Testis (tissue), 3 donors: Measurements from ENCODE around the gene DFFA. TPM values are rescaled to one million over a fixed set of nuclear protein-coding genes. Genes with fewer than 3 reads are reported as not detected.

Experiments used
- DNase-seq: peaks from one replicate; pipeline ENCODE4 v3.0.0-alpha.2; 2019
- H3K27ac ChIP-seq, 2 donors: fragments of 200-600 bp; sonication (generic); one replicate each; pipeline ENCODE4 v1.5.1; 2019
- H3K27me3 ChIP-seq: fragments of 200-600 bp; sonication (generic); one replicate; pipeline ENCODE4 v1.5.1; 2019
- H3K36me3 ChIP-seq: fragments of 200-600 bp; sonication (generic); one replicate; pipeline ENCODE4 v1.5.1; 2017; ENCODE audit warnings: low read depth; ENCODE audit errors: missing control alignments
- H3K4me1 ChIP-seq: fragments of 200-600 bp; sonication (generic); one replicate; pipeline ENCODE4 v1.5.1; 2019
- H3K4me3 ChIP-seq, 2 donors: fragments of 200-600 bp; sonication (generic); one replicate each; pipeline ENCODE4 v1.5.1; 2017 to 2019
- H3K9me3 ChIP-seq: fragments of 200-600 bp; sonication (generic); one replicate; pipeline ENCODE4 v1.5.1; 2017
- CTCF ChIP-seq, 3 experiments: fragments of 450-650 bp in 2 of 3; fragments of 200-600 bp in 1 of 3; sonication (generic) in 1 of 3; IDR thresholded peaks; one replicate each; pipeline ENCODE4 v1.5.1; 2016 to 2019; ENCODE audit warnings: antibody characterized with exemption in 3 of 3, mild to moderate bottlenecking in 2 of 3, moderate library complexity in 1 of 3
- POLR2A ChIP-seq: fragments of 450-650 bp; IDR thresholded peaks from one replicate; pipeline ENCODE4 v1.6.1; 2017; ENCODE audit warnings: antibody characterized with exemption, mild to moderate bottlenecking, moderate library complexity
- WGBS, 2 donors: methylation state at CpG; one replicate each; pipeline ENCODE4 v1.1.5; 2018; 5-methylcytosine and 5-hydroxymethylcytosine counted together
- intact Hi-C: fragments of 100-400 bp; cut with DNase I; formaldehyde crosslinking; loops from one replicate; pipeline ENCODE4 v1.15.1; 2023; ENCODE audit warnings: low total_unique reads
- polyA plus RNA-seq: library from polyadenylated mRNA; stranded (reverse); fragments of 350-450 nt; fragmentation: Illumina TruSeq; extraction: RNeasy Lipid Tissue Mini Kit (QIAGEN cat#74804); gene quantifications from one replicate; pipeline ENCODE4 v1.2.3, GENCODE V29; 2014; ENCODE audit warnings: low read depth, low replicate concordance; ENCODE audit not compliant: insufficient read depth
- total RNA-seq, 2 donors: library from RNA; depleted of rRNA; stranded (reverse); fragments of >200 nt; gene quantifications; one replicate each; pipeline ENCODE4 v1.2.3, GENCODE V29; 2016

The DFFA gene
- total and polyA plus RNA-seq, 3 donors from 2014 or later: 27.3 to 34.9 (median 31.1) TPM

- 65 to 70% methylated on average over 12 of the region's 12 CpGs for WGBS, 2 donors
- no peak for TF ChIP-seq CTCF (IDR thresholded peaks at IDR 0.05)
- TF ChIP-seq POLR2A: no peak
- no peak for DNase-seq
- Histone ChIP-seq H3K36me3 (no peaks in the 10 kb centered on the region), H3K9me3 (no peaks in the 10 kb centered on the region), H3K27ac (no peak overlapping the region), H3K4me3 (no peak overlapping the region), H3K27me3 (no peaks in the 10 kb centered on the region), H3K4me1 (peaks cover 9% of the 10 kb centered on the region)
- intact Hi-C loops: no loop called here
These were observed 18.1 kb upstream of the DFFA start for GRCh38 chr1:10490286-10490970.

GRCh38 chr1:10489291-10490055, 17.1 kb upstream of the DFFA start:
- WGBS, 2 donors: 30 to 37% methylated on average over 4 of the region's 4 CpGs
- intact Hi-C loops: no loop called here

GRCh38 chr1:10484521-10484920, 12.2 kb upstream of the DFFA start:
- TF ChIP-seq CTCF (IDR thresholded peaks at IDR 0.05) (no peak), POLR2A (no peak)
- Histone ChIP-seq H3K9me3 (no peaks in the 10 kb centered on the region), H3K27ac (no peak overlapping the region), H3K4me1 (no peaks in the 10 kb centered on the region), H3K36me3 (no peaks in the 10 kb centered on the region), H3K27me3 (no peaks in the 10 kb centered on the region), H3K4me3 (no peak overlapping the region)
- no peak for DNase-seq
- WGBS, 2 donors: 81 to 93% methylated on average over 4 to 6 of the region's 6 CpGs
- intact Hi-C loops: no loop called here

More at GRCh38 chr1:10489291-10490055, 17.1 kb upstream of the DFFA start:
- no peaks in the 10 kb centered on the region for H3K27me3 ChIP-seq
- TF ChIP-seq CTCF (IDR thresholded peaks at IDR 0.05) (no peak), POLR2A (no peak)
- H3K4me3 ChIP-seq: no peak overlapping the region
- no peaks in the 10 kb centered on the region for H3K9me3 ChIP-seq
- no peak overlapping the region for H3K27ac ChIP-seq
- H3K36me3 ChIP-seq: no peaks in the 10 kb centered on the region
- no peak for DNase-seq
- H3K4me1 ChIP-seq: peaks cover 1% of the 10 kb centered on the region

GRCh38 chr1:10480614-10481013, 8.3 kb upstream of the DFFA start:
- intact Hi-C loops: no loop called here
- TF ChIP-seq CTCF (IDR thresholded peaks at IDR 0.05) (no peak), POLR2A (no peak)
- WGBS, 2 donors: 84 to 86% methylated on average over 2 of the region's 2 CpGs

More at GRCh38 chr1:10480614-10481013, 8.3 kb upstream of the DFFA start:
- Histone ChIP-seq H3K9me3 (no peaks in the 10 kb centered on the region), H3K27ac (no peak overlapping the region), H3K27me3 (no peaks in the 10 kb centered on the region), H3K4me1 (peaks cover 9% of the 10 kb centered on the region), H3K36me3 (no peaks in the 10 kb centered on the region), H3K4me3 (no peak overlapping the region)
- no peak for DNase-seq
